ENCODE results near the gene GINS2.

Gene GINS2

DNA sequence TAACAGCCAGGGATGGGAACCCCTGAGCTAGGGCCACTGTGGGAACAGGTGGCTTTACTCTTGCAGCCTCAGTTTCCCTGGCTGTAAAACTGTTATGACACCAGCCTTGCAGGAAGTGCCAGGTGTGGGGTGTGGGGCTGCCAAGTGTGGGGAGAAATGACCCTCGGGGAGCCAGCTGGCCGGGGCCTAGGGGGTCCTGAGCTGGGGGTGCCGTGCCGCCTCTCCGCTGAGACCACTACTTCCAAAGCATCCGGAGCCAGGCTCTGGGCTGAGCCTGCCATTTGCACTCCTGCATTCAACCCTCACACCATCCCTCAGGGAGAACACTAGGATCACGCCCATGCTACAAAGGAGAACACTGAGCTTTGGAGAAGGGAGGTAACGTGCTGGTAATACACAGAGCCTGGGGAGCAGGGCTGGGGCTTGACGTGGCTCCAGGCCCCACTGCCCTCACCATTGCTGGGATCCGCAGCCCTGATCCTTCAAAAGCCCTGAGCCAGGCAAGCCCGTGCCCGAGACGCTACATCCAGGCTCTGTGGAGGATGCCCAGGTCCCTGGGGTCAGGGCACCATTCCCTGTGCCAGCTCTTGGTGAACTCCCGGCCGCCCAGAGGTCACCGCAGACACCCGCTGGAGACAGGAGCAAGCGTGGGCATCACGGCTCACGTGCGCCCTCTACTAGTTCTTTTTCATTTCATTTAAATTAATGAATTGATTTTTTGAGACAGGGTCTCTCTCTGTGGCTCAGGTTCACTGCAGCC lies 28.8 kb upstream of the GINS2 start:
- H3K9me2 ChIP-seq (replicated peaks; ENCODE audit: low read depth, low read length): no peaks in the 10 kb centered on the region
- no peak overlapping the region for H3K4me3 ChIP-seq (ENCODE audit: low read length, poor library complexity, severe bottlenecking)
- no peak overlapping the region for H2AFZ ChIP-seq (ENCODE audit: low read length)
- H3K36me3 ChIP-seq (ENCODE audit: insufficient read depth, low read length): no peaks in the 10 kb centered on the region
- TF ChIP-seq, protein P1, sequence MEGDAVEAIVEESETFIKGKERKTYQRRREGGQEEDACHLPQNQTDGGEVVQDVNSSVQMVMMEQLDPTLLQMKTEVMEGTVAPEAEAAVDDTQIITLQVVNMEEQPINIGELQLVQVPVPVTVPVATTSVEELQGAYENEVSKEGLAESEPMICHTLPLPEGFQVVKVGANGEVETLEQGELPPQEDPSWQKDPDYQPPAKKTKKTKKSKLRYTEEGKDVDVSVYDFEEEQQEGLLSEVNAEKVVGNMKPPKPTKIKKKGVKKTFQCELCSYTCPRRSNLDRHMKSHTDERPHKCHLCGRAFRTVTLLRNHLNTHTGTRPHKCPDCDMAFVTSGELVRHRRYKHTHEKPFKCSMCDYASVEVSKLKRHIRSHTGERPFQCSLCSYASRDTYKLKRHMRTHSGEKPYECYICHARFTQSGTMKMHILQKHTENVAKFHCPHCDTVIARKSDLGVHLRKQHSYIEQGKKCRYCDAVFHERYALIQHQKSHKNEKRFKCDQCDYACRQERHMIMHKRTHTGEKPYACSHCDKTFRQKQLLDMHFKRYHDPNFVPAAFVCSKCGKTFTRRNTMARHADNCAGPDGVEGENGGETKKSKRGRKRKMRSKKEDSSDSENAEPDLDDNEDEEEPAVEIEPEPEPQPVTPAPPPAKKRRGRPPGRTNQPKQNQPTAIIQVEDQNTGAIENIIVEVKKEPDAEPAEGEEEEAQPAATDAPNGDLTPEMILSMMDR (conservative IDR thresholded peaks at IDR 0.05; ENCODE audit: low read length): peak; percentile 74
- TF ChIP-seq EZH2phosphoT487 (IDR thresholded peaks at IDR 0.05; ENCODE audit: borderline replicate concordance): no peak
- H3K9ac ChIP-seq (ENCODE audit: low read depth, low read length, poor library complexity, severe bottlenecking): no peak overlapping the region
- no peaks in the 10 kb centered on the region for H4K20me1 ChIP-seq (ENCODE audit: insufficient read depth, low read length, poor library complexity, severe bottlenecking)
- H3K27me3 ChIP-seq (ENCODE audit: insufficient read depth, low read length, poor library complexity, severe bottlenecking): no peaks in the 10 kb centered on the region
- no peaks in the 10 kb centered on the region for H3K9me3 ChIP-seq (ENCODE audit: insufficient read depth, low read depth, low read length)
- H3K4me2 ChIP-seq (ENCODE audit: low read depth, low read length, poor library complexity, severe bottlenecking): no peak overlapping the region
- no peaks in the 10 kb centered on the region for H3K79me2 ChIP-seq (ENCODE audit: insufficient read depth, low read length)
- H3F3A ChIP-seq (ENCODE audit: low read depth): no peaks in the 10 kb centered on the region
- H3K4me1 ChIP-seq (ENCODE audit: insufficient read depth, low read length, poor library complexity, severe bottlenecking): peaks cover 15% of the 10 kb centered on the region

DNA sequence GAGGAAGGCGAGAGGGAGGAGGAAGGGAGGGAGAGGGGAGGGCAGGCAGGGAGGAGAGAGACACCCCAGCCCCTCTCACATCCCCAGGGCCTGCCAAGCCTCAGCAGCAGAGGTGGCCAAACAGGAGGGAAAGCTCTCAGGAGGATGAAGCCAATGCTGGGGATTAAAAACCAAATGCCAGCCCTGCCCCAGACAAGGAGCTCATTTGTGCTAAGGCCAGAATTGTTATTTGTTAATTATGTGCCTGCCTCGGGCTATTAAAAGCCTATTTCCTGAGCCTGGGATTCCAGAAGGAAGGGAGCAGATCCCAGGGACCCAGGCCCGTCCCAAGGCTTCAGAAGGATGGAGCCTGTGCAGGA lies 27.9 kb upstream of the GINS2 start:
- no peaks in the 10 kb centered on the region for H3F3A ChIP-seq (ENCODE audit: low read depth)
- H3K9me2 ChIP-seq (replicated peaks; ENCODE audit: low read depth, low read length): no peaks in the 10 kb centered on the region
- H4K20me1 ChIP-seq (ENCODE audit: insufficient read depth, low read length, poor library complexity, severe bottlenecking): no peaks in the 10 kb centered on the region
- H3K4me2 ChIP-seq (ENCODE audit: low read depth, low read length, poor library complexity, severe bottlenecking): peak overlapping the region; percentile 52
- no peaks in the 10 kb centered on the region for H3K9me3 ChIP-seq (ENCODE audit: insufficient read depth, low read depth, low read length)
- H3K9ac ChIP-seq (ENCODE audit: low read depth, low read length, poor library complexity, severe bottlenecking): no peak overlapping the region
- H3K79me2 ChIP-seq (ENCODE audit: insufficient read depth, low read length): no peaks in the 10 kb centered on the region
- no peaks in the 10 kb centered on the region for H3K27me3 ChIP-seq (ENCODE audit: insufficient read depth, low read length, poor library complexity, severe bottlenecking)
- TF ChIP-seq, protein P1 (conservative IDR thresholded peaks at IDR 0.05; ENCODE audit: low read length): no peak
- no peak for TF ChIP-seq EZH2phosphoT487 (IDR thresholded peaks at IDR 0.05; ENCODE audit: borderline replicate concordance)
- no peaks in the 10 kb centered on the region for H3K36me3 ChIP-seq (ENCODE audit: insufficient read depth, low read length)
- no peak overlapping the region for H2AFZ ChIP-seq (ENCODE audit: low read length)
- peaks cover 15% of the 10 kb centered on the region for H3K4me1 ChIP-seq (ENCODE audit: insufficient read depth, low read length, poor library complexity, severe bottlenecking)
- no peak overlapping the region for H3K4me3 ChIP-seq (ENCODE audit: low read length, poor library complexity, severe bottlenecking)

DNA sequence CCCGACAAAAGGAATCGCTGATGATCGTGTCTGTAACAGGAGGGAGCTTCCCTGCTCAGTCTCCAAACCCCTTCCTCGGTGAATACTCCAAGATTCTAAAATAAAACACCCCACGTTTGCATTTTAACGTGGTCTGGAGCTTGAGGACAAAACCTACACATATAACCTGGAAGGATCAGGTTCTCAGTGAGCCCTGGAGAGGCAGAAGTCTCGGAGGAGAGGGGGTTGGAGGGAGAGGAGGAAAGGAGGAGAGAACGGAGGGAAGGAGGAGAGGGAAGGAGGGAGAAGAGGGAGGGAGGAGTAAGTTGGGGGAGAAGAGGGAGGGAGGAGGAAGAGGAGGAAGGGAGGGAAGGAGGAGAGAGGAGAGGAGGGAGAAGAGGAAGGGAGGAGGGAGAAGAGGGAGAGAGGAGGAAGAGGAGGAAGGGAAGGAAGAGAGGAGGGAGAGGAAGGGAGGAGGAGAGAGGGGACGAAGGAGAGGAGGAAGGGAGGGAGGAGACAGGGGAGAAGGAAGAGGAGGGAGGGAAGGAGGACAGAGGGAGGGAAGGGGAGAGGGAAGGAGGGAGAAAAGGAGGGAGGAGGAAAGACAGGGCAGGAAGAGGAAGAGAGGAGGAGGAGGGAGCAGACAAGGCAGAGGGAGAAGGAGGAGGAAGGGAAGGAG lies 27.4 kb upstream of the GINS2 start:
- Histone ChIP-seq H3K9me2 (replicated peaks; ENCODE audit: low read depth, low read length) (no peaks in the 10 kb centered on the region), H3K4me3 (ENCODE audit: low read length, poor library complexity, severe bottlenecking) (peak overlapping the region; percentile 13), H3K4me2 (ENCODE audit: low read depth, low read length, poor library complexity, severe bottlenecking) (peak overlapping the region; percentile 52), H4K20me1 (ENCODE audit: insufficient read depth, low read length, poor library complexity, severe bottlenecking) (no peaks in the 10 kb centered on the region), H3K9ac (ENCODE audit: low read depth, low read length, poor library complexity, severe bottlenecking) (no peak overlapping the region), H3K79me2 (ENCODE audit: insufficient read depth, low read length) (no peaks in the 10 kb centered on the region), H3K36me3 (ENCODE audit: insufficient read depth, low read length) (no peaks in the 10 kb centered on the region), H3K27me3 (ENCODE audit: insufficient read depth, low read length, poor library complexity, severe bottlenecking) (no peaks in the 10 kb centered on the region), H3K9me3 (ENCODE audit: insufficient read depth, low read depth, low read length) (no peaks in the 10 kb centered on the region), H2AFZ (ENCODE audit: low read length) (no peak overlapping the region; the same call in 1 of the 2 replicates), H3F3A (ENCODE audit: low read depth) (no peaks in the 10 kb centered on the region), H3K4me1 (ENCODE audit: insufficient read depth, low read length, poor library complexity, severe bottlenecking) (peaks cover 15% of the 10 kb centered on the region)
- no peak for TF ChIP-seq EZH2phosphoT487 (IDR thresholded peaks at IDR 0.05; ENCODE audit: borderline replicate concordance)
- TF ChIP-seq, protein P1 (conservative IDR thresholded peaks at IDR 0.05; ENCODE audit: low read length): no peak
